ENCODE data around the gene SEC22A. TPM values are rescaled to one million over a fixed set of nuclear protein-coding genes. Genes with fewer than 3 reads are reported as not detected.

The SEC22A gene
- polyA plus RNA-seq, 1 of the 3 experiments (the other 2 are of a cell fraction): 13.0 TPM

- TF ChIP-seq RCOR1 (IDR thresholded peaks at IDR 0.05; ENCODE audit: low read length) (no peak), SMC3 (IDR thresholded peaks at IDR 0.05; ENCODE audit: low read depth, low read length) (no peak), FOSL2 (IDR thresholded peaks at IDR 0.05; ENCODE audit: borderline replicate concordance, low read depth) (no peak), TEAD4 (IDR thresholded peaks at IDR 0.05; ENCODE audit: borderline replicate concordance, insufficient read depth) (no peak), NRF1 (IDR thresholded peaks at IDR 0.05; ENCODE audit: low read depth, low read length) (no peak)
- H3K36me3 ChIP-seq (replicated peaks in 1 of 2; ENCODE audit: control insufficient read depth in 1 of 2, insufficient read depth in 2 of 2, low read length in 1 of 2): no peaks in the 10 kb centered on the region
- no peaks in the 10 kb centered on the region for H3F3A ChIP-seq (replicated peaks; ENCODE audit: insufficient read depth)
- H3K27me3 ChIP-seq (ENCODE audit: insufficient read depth): peaks cover 5% of the 10 kb centered on the region; the same call in 1 of the 2 replicates
- H3K4me1 ChIP-seq (ENCODE audit: control insufficient read depth in 1 of 2, insufficient read depth in 2 of 2, low read depth in 1 of 2, low read length in 1 of 2): no peaks in the 10 kb centered on the region
- no peaks in the 10 kb centered on the region for H3K9me2 ChIP-seq
- no peak overlapping the region for H2AFZ ChIP-seq (ENCODE audit: low read depth)
- no peak overlapping the region for H3K4me3 ChIP-seq (ENCODE audit: low read depth in 2 of 2, low read length in 1 of 2)
- H4K20me1 ChIP-seq (ENCODE audit: insufficient read depth): no peaks in the 10 kb centered on the region
- no peak overlapping the region for H3K4me2 ChIP-seq
- H3K27ac ChIP-seq (ENCODE audit: low read depth in 2 of 2, low read length in 1 of 2): no peak overlapping the region
- H3K9me3 ChIP-seq: no peaks in the 10 kb centered on the region
- no peak for DNase-seq
- WGBS (ENCODE audit: low lambda C conversion rate): 33% methylated on average over 7 of the region's 7 CpGs
- POLR2A ChIA-PET: no interaction called here
- no peaks in the 10 kb centered on the region for H3K79me2 ChIP-seq (ENCODE audit: insufficient read depth)
- no peak overlapping the region for H3K9ac ChIP-seq
- CTCF ChIA-PET: interaction anchor here (0.6 kb wide), 1 partner anchor 84 kb away, joined by 3 read pairs; no protein-coding TSS in a partner anchor
Measured at GRCh38 chr3:123295171-123295900, 93.6 kb downstream of the SEC22A start.

- Histone ChIP-seq H3K36me3 (replicated peaks in 1 of 2; ENCODE audit: control insufficient read depth in 1 of 2, insufficient read depth in 2 of 2, low read length in 1 of 2) (no peaks in the 10 kb centered on the region), H3K4me2 (no peak overlapping the region), H3K9ac (no peak overlapping the region), H3K4me3 (ENCODE audit: low read depth in 2 of 2, low read length in 1 of 2) (no peak overlapping the region), H2AFZ (ENCODE audit: low read depth) (no peak overlapping the region), H4K20me1 (ENCODE audit: insufficient read depth) (no peaks in the 10 kb centered on the region), H3K27me3 (ENCODE audit: insufficient read depth) (peaks cover 5% of the 10 kb centered on the region; the same call in 1 of the 2 replicates), H3K9me2 (no peaks in the 10 kb centered on the region), H3K9me3 (no peaks in the 10 kb centered on the region), H3K79me2 (ENCODE audit: insufficient read depth) (no peaks in the 10 kb centered on the region), H3K27ac (ENCODE audit: low read depth in 2 of 2, low read length in 1 of 2) (no peak overlapping the region), H3K4me1 (ENCODE audit: control insufficient read depth in 1 of 2, insufficient read depth in 2 of 2, low read depth in 1 of 2, low read length in 1 of 2) (no peaks in the 10 kb centered on the region), H3F3A (replicated peaks; ENCODE audit: insufficient read depth) (no peaks in the 10 kb centered on the region)
- POLR2A ChIA-PET: no interaction called here
- no peak for DNase-seq
- CTCF ChIA-PET: interaction anchor here (0.6 kb wide), 1 partner anchor 84 kb away, joined by 3 read pairs; no protein-coding TSS in a partner anchor
- no peak for TF ChIP-seq MXI1 (IDR thresholded peaks at IDR 0.05; ENCODE audit: low read depth, low read length)
- TF ChIP-seq NRF1 (IDR thresholded peaks at IDR 0.05; ENCODE audit: low read depth, low read length): no peak
- TF ChIP-seq NFIC (IDR thresholded peaks at IDR 0.05; ENCODE audit: borderline replicate concordance): no peak
- TF ChIP-seq TAF1 (IDR thresholded peaks at IDR 0.05; ENCODE audit: borderline replicate concordance, low read depth, low read length): no peak
- TF ChIP-seq SMC3 (IDR thresholded peaks at IDR 0.05; ENCODE audit: low read depth, low read length): no peak
- WGBS (ENCODE audit: low lambda C conversion rate): 52% methylated on average over 5 of the region's 11 CpGs
Measured at GRCh38 chr3:123295901-123296250, 94.1 kb downstream of the SEC22A start.

GRCh38 chr3:123296261-123296660 is 94.5 kb downstream of the SEC22A start:
- H3K4me3 ChIP-seq (ENCODE audit: low read depth in 2 of 2, low read length in 1 of 2): no peak overlapping the region
- no peaks in the 10 kb centered on the region for H4K20me1 ChIP-seq (ENCODE audit: insufficient read depth)
- POLR2A ChIA-PET: no interaction called here
- no peak overlapping the region for H3K27ac ChIP-seq (ENCODE audit: low read depth in 2 of 2, low read length in 1 of 2)
- no peaks in the 10 kb centered on the region for H3K9me3 ChIP-seq
- WGBS (ENCODE audit: low lambda C conversion rate): 66% methylated on average over 7 of the region's 7 CpGs
- CTCF ChIA-PET: interaction anchor here (0.6 kb wide), 1 partner anchor 85 kb away, joined by 3 read pairs; no protein-coding TSS in a partner anchor
- no peaks in the 10 kb centered on the region for H3K4me1 ChIP-seq (ENCODE audit: control insufficient read depth in 1 of 2, insufficient read depth in 2 of 2, low read depth in 1 of 2, low read length in 1 of 2)
- H3K4me2 ChIP-seq: no peak overlapping the region
- no peaks in the 10 kb centered on the region for H3F3A ChIP-seq (replicated peaks; ENCODE audit: insufficient read depth)
- no peaks in the 10 kb centered on the region for H3K36me3 ChIP-seq (replicated peaks in 1 of 2; ENCODE audit: control insufficient read depth in 1 of 2, insufficient read depth in 2 of 2, low read length in 1 of 2)
- no peaks in the 10 kb centered on the region for H3K79me2 ChIP-seq (ENCODE audit: insufficient read depth)
- no peak for DNase-seq
- H2AFZ ChIP-seq (ENCODE audit: low read depth): no peak overlapping the region
- H3K27me3 ChIP-seq (ENCODE audit: insufficient read depth): peaks cover 5% of the 10 kb centered on the region; the same call in 1 of the 2 replicates
- H3K9me2 ChIP-seq: no peaks in the 10 kb centered on the region
- no peak overlapping the region for H3K9ac ChIP-seq
- TF ChIP-seq NFIC (IDR thresholded peaks at IDR 0.05; ENCODE audit: borderline replicate concordance) (no peak), GATA2 (CRISPR knock-in tag; IDR thresholded peaks at IDR 0.05) (no peak), CTCF (IDR thresholded peaks at IDR 0.05) (no peak), EZH2phosphoT487 (IDR thresholded peaks at IDR 0.05; ENCODE audit: borderline replicate concordance, low read depth) (no peak), RXRA (IDR thresholded peaks at IDR 0.05; ENCODE audit: borderline replicate concordance, low read depth) (no peak), YY1 (IDR thresholded peaks at IDR 0.05; ENCODE audit: low read depth) (no peak), MXI1 (IDR thresholded peaks at IDR 0.05; ENCODE audit: low read depth, low read length) (no peak), TEAD4 (IDR thresholded peaks at IDR 0.05; ENCODE audit: borderline replicate concordance, insufficient read depth) (no peak), FOXM1 (IDR thresholded peaks at IDR 0.05; ENCODE audit: low read depth) (no peak), USF2 (IDR thresholded peaks at IDR 0.05; ENCODE audit: borderline replicate concordance, low read depth, low read length) (no peak), TCF12 (IDR thresholded peaks at IDR 0.05) (no peak), SIN3A (IDR thresholded peaks at IDR 0.05; ENCODE audit: borderline replicate concordance, low read depth, low read length) (no peak), GABPA (IDR thresholded peaks at IDR 0.05; ENCODE audit: low read depth) (no peak)

Data from SK-N-SH (cell line).